ENCODE measurements around the gene TMEM132A. TPM values are rescaled to one million over a fixed set of nuclear protein-coding genes. Genes with fewer than 3 reads are reported as not detected.

The TMEM132A gene
- total and polyA plus RNA-seq, 4 donors, result 0.60 to 1.6 (median 1.1) TPM

- H3K9me3 ChIP-seq (ENCODE audit: control insufficient read depth in 4 of 4, low read length in 3 of 4), result no peaks in the 10 kb centered on the region
- H3K4me3 ChIP-seq (ENCODE audit: low read depth in 1 of 3, low read length in 3 of 3), result no peak overlapping the region
- H3K36me3 ChIP-seq (ENCODE audit: control insufficient read depth in 4 of 4, insufficient read depth in 3 of 4, low read depth in 1 of 4, low read length in 3 of 4), result no peaks in the 10 kb centered on the region
- no peaks in the 10 kb centered on the region for H3K4me1 ChIP-seq (ENCODE audit: control insufficient read depth in 4 of 4, insufficient read depth in 4 of 4, low read length in 3 of 4)
- H3K27ac ChIP-seq (ENCODE audit: low read depth in 1 of 2, low read length in 2 of 2), result no peak overlapping the region
- no peak for TF ChIP-seq RAD21 (IDR thresholded peaks at IDR 0.05)
- TF ChIP-seq NR2F2 (IDR thresholded peaks at IDR 0.05), result no peak
- no peak for TF ChIP-seq GABPA (IDR thresholded peaks at IDR 0.05 in 1 of 2, conservative IDR thresholded peaks at IDR 0.05 in 1 of 2)
- TF ChIP-seq SP1 (IDR thresholded peaks at IDR 0.05), result no peak
- TF ChIP-seq JUND (IDR thresholded peaks at IDR 0.05), result no peak
- TF ChIP-seq, protein P1, sequence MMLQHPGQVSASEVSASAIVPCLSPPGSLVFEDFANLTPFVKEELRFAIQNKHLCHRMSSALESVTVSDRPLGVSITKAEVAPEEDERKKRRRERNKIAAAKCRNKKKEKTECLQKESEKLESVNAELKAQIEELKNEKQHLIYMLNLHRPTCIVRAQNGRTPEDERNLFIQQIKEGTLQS (IDR thresholded peaks at IDR 0.05), result no peak
- TF ChIP-seq HNF4G (IDR thresholded peaks at IDR 0.05), result no peak
- TF ChIP-seq HNF4A (conservative IDR thresholded peaks at IDR 0.05), result no peak
- TF ChIP-seq CTCF (IDR thresholded peaks at IDR 0.05; ENCODE audit: low read depth, low read length, missing input control), result no peak
- TF ChIP-seq RXRA (IDR thresholded peaks at IDR 0.05), result no peak
- TF ChIP-seq, protein P2, sequence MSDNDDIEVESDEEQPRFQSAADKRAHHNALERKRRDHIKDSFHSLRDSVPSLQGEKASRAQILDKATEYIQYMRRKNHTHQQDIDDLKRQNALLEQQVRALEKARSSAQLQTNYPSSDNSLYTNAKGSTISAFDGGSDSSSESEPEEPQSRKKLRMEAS (IDR thresholded peaks at IDR 0.05), result no peak
- 79% methylated on average over 12 of the region's 12 CpGs for WGBS
- no peak for DNase-seq (ENCODE audit: low spot score)
- peaks cover 0 to 2% (median 0%) of the 10 kb centered on the region in 4 donors for H3K27me3 ChIP-seq (ENCODE audit: control insufficient read depth in 4 of 4, insufficient read depth in 4 of 4, low read length in 3 of 4)
- H3K9ac ChIP-seq (ENCODE audit: low read depth in 1 of 2, low read length in 2 of 2), result no peak overlapping the region
Measured at GRCh38 chr11:60981515-60981914, 57.3 kb downstream of the TMEM132A start.

DNA sequence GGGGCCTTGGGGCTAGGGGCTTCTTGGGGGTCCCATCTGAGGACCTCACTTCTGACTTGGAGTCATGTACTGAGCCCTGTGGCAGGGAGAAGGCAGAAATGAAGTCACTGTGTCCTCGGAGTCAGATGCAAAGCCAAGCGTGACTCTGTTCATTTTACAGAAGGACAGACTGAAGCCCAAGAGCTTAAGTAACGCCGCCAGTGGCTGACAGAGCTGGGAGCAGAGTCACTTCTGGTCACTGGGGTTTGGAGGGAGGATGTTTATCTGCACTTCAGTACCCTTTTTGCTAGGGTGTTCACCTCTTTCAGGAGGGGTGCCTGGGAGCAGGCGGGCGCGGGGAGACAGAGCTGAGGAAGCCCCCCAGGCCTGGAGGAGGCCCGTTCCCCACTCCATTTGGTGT, 57.9 kb downstream of the TMEM132A start:
- H3K9ac ChIP-seq (ENCODE audit: low read depth in 1 of 2, low read length in 2 of 2), result no peak overlapping the region
- H3K27ac ChIP-seq (ENCODE audit: low read depth in 1 of 2, low read length in 2 of 2), result no peak overlapping the region
- no peaks in the 10 kb centered on the region for H3K9me3 ChIP-seq (ENCODE audit: control insufficient read depth in 4 of 4, low read length in 3 of 4)
- no peaks in the 10 kb centered on the region for H3K4me1 ChIP-seq (ENCODE audit: control insufficient read depth in 4 of 4, insufficient read depth in 4 of 4, low read length in 3 of 4)
- no peak for DNase-seq (ENCODE audit: low spot score)
- no peaks in the 10 kb centered on the region for H3K36me3 ChIP-seq (ENCODE audit: control insufficient read depth in 4 of 4, insufficient read depth in 3 of 4, low read depth in 1 of 4, low read length in 3 of 4)
- 89% methylated on average over 8 of the region's 8 CpGs for WGBS
- TF ChIP-seq ZBTB33 (IDR thresholded peaks at IDR 0.05), result no peak
- TF ChIP-seq RXRA (IDR thresholded peaks at IDR 0.05), result no peak
- TF ChIP-seq NR2F2 (IDR thresholded peaks at IDR 0.05), result no peak
- TF ChIP-seq FOXA2 (IDR thresholded peaks at IDR 0.05), result no peak
- TF ChIP-seq TAF1 (conservative IDR thresholded peaks at IDR 0.05), result no peak
- TF ChIP-seq HNF4G (IDR thresholded peaks at IDR 0.05), result no peak
- peaks cover 0 to 2% (median 0%) of the 10 kb centered on the region in 4 donors for H3K27me3 ChIP-seq (ENCODE audit: control insufficient read depth in 4 of 4, insufficient read depth in 4 of 4, low read length in 3 of 4)
- H3K4me3 ChIP-seq (ENCODE audit: low read depth in 1 of 3, low read length in 3 of 3), result no peak overlapping the region

DNA sequence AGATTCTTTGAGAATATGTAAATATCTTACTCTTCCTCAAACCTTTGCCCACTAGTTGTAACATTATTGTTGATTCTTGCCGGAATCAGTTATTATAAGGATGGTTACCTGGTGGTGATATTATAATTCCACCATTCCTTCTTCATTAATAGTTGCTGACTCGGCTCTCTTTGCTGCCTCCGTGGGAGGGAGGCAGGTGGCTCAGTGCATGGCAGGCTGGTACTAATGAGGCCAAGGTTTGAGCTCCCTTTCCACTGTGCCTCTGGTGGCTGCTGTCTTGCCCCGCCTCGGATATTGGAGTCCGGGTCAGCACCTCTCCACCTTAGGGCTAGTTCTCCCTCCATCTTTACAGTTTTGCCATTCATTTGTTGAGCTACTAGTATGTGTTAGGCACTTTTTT, 59.9 kb downstream of the TMEM132A start:
- DNase-seq (ENCODE audit: low spot score), result no peak
- Histone ChIP-seq H3K36me3 (ENCODE audit: control insufficient read depth in 4 of 4, insufficient read depth in 3 of 4, low read depth in 1 of 4, low read length in 3 of 4) (no peaks in the 10 kb centered on the region), H3K9ac (ENCODE audit: low read depth in 1 of 2, low read length in 2 of 2) (no peak overlapping the region), H3K27me3 (ENCODE audit: control insufficient read depth in 4 of 4, insufficient read depth in 4 of 4, low read length in 3 of 4) (peaks cover 0 to 2% (median 0%) of the 10 kb centered on the region in 4 donors), H3K4me3 (ENCODE audit: low read depth in 1 of 3, low read length in 3 of 3) (no peak overlapping the region), H3K9me3 (ENCODE audit: control insufficient read depth in 4 of 4, low read length in 3 of 4) (no peaks in the 10 kb centered on the region), H3K4me1 (ENCODE audit: control insufficient read depth in 4 of 4, insufficient read depth in 4 of 4, low read length in 3 of 4) (no peaks in the 10 kb centered on the region), H3K27ac (ENCODE audit: low read depth in 1 of 2, low read length in 2 of 2) (no peak overlapping the region)
- 70% methylated on average over 6 of the region's 6 CpGs for WGBS
- TF ChIP-seq RXRA (IDR thresholded peaks at IDR 0.05) (no peak), ZBTB33 (IDR thresholded peaks at IDR 0.05) (no peak), NR2F2 (IDR thresholded peaks at IDR 0.05) (no peak), YY1 (IDR thresholded peaks at IDR 0.05) (no peak), RAD21 (IDR thresholded peaks at IDR 0.05) (no peak), FOXA1 (IDR thresholded peaks at IDR 0.05) (no peak), GABPA (IDR thresholded peaks at IDR 0.05 in 1 of 2, conservative IDR thresholded peaks at IDR 0.05 in 1 of 2) (no peak), EGR1 (IDR thresholded peaks at IDR 0.05; ENCODE audit: low read depth in 2 of 2) (no peak)
